Measurements from ENCODE around the gene PHLDA1.
A peak's percentile ranks its signal among the peaks of the same experiment; 100 is the strongest.

PHLDA1 gene

DNA sequence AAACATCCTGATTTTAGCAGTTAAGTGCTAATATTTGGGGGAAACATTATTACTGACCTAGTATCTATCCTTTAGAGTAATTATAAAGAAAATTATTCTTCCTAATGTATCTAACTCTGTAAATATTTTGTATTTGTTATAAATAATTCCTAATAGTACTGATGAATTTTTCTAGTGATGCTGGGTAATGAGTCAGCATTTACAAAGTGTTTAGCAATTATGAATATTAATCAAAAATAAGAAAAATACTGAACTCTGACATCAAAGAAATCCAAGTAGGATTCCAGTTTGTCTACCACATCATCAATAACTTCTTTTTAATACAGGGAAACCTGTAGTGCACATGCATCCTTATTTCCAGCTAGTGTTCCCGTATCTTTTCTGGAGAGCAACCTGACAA is 43.9 kb upstream of the PHLDA1 start:
- Histone ChIP-seq H3K23ac (ENCODE audit: low read length) (no peak overlapping the region), H2AK5ac (ENCODE audit: low read length) (no peak overlapping the region), H3K14ac (ENCODE audit: low read length) (no peak overlapping the region), H3K9ac (ENCODE audit: low read length) (no peak overlapping the region), H4K8ac (ENCODE audit: low read depth, low read length) (no peak overlapping the region), H3K4me3 (ENCODE audit: low read depth, low read length) (no peak overlapping the region), H3K27ac (ENCODE audit: low read depth, low read length) (no peak overlapping the region), H3K18ac (ENCODE audit: low read length) (no peak overlapping the region), H2AFZ (ENCODE audit: insufficient read depth, low read length, poor library complexity) (no peak overlapping the region), H2BK5ac (ENCODE audit: low read depth, low read length, poor library complexity) (no peak overlapping the region), H4K12ac (ENCODE audit: low read depth, low read length) (no peak overlapping the region), H3K4ac (ENCODE audit: low read depth, low read length) (peak overlapping the region; percentile 57), H3K9me3 (ENCODE audit: insufficient read depth, low read depth, low read length) (no peaks in the 10 kb centered on the region), H2BK120ac (ENCODE audit: insufficient read depth, low read length, poor library complexity) (no peak overlapping the region), H3K36me3 (ENCODE audit: control insufficient read depth in 1 of 2, insufficient read depth in 2 of 2, low read length in 2 of 2) (peaks cover 3 to 5% of the 10 kb centered on the region in 2 experiments), H2BK12ac (ENCODE audit: low read length) (no peak overlapping the region), H3K4me2 (ENCODE audit: low read length) (no peak overlapping the region), H3K27me3 (ENCODE audit: insufficient read depth, low read length) (no peaks in the 10 kb centered on the region), H3K4me1 (ENCODE audit: control insufficient read depth in 1 of 2, insufficient read depth in 2 of 2, low read length in 2 of 2) (no peaks in the 10 kb centered on the region), H4K91ac (ENCODE audit: low read depth, low read length) (no peak overlapping the region), H3K79me1 (ENCODE audit: low read length) (no peaks in the 10 kb centered on the region), H3K79me2 (ENCODE audit: control insufficient read depth, insufficient read depth, low read length, poor library complexity) (peaks cover 7% of the 10 kb centered on the region)
- no CpG with 5 or more reads among the region's 1 CpG for WGBS (ENCODE audit: extremely low coverage, insufficient coverage, insufficient read length)
- no peak for DNase-seq

GRCh38 chr12:76074701-76075336 is 43.2 kb upstream of the PHLDA1 start:
- Histone ChIP-seq H3K4ac (ENCODE audit: low read depth, low read length) (peak overlapping the region; percentile 98), H3K14ac (ENCODE audit: low read length) (no peak overlapping the region), H2BK5ac (ENCODE audit: low read depth, low read length, poor library complexity) (no peak overlapping the region), H3K27me3 (ENCODE audit: insufficient read depth, low read length) (no peaks in the 10 kb centered on the region), H2AK5ac (ENCODE audit: low read length) (no peak overlapping the region), H3K18ac (ENCODE audit: low read length) (no peak overlapping the region), H3K27ac (ENCODE audit: low read depth, low read length) (no peak overlapping the region), H2AFZ (ENCODE audit: insufficient read depth, low read length, poor library complexity) (no peak overlapping the region), H2BK120ac (ENCODE audit: insufficient read depth, low read length, poor library complexity) (no peak overlapping the region), H3K79me2 (ENCODE audit: control insufficient read depth, insufficient read depth, low read length, poor library complexity) (peaks cover 9% of the 10 kb centered on the region), H3K4me2 (ENCODE audit: low read length) (no peak overlapping the region), H3K79me1 (ENCODE audit: low read length) (no peaks in the 10 kb centered on the region), H3K4me1 (ENCODE audit: control insufficient read depth in 1 of 2, insufficient read depth in 2 of 2, low read length in 2 of 2) (no peaks in the 10 kb centered on the region), H3K23ac (ENCODE audit: low read length) (no peak overlapping the region), H4K8ac (ENCODE audit: low read depth, low read length) (no peak overlapping the region), H2BK12ac (ENCODE audit: low read length) (no peak overlapping the region), H3K9ac (ENCODE audit: low read length) (no peak overlapping the region), H3K9me3 (ENCODE audit: insufficient read depth, low read depth, low read length) (no peaks in the 10 kb centered on the region), H3K36me3 (ENCODE audit: control insufficient read depth in 1 of 2, insufficient read depth in 2 of 2, low read length in 2 of 2) (peaks cover 7 to 8% of the 10 kb centered on the region in 2 experiments), H4K12ac (ENCODE audit: low read depth, low read length) (no peak overlapping the region), H3K4me3 (ENCODE audit: low read depth, low read length) (no peak overlapping the region), H4K91ac (ENCODE audit: low read depth, low read length) (no peak overlapping the region)
- DNase-seq = no peak
- WGBS (ENCODE audit: extremely low coverage, insufficient coverage, insufficient read length) = no CpG with 5 or more reads among the region's 1 CpG

DNA sequence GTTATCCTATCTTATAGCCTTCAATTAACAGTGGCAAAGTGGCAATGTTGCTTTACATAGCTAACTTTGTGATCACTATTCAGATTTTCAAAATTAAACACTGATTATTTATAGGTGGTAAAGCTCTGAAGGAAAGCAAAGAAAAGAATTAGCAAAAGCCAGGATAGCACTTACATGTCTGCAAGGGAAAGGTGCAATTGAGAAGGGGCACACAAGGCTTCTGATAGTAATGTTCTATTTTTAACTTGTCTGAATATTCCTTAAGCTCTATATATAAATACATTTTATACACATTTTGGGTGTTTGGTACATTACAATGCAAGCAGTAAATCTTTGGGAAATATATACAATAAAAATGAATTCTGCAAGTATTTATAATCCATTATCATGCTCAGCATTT is 42.0 kb upstream of the PHLDA1 start:
- Histone ChIP-seq H3K27me3 (ENCODE audit: insufficient read depth, low read length) (no peaks in the 10 kb centered on the region), H3K23ac (ENCODE audit: low read length) (no peak overlapping the region), H2BK120ac (ENCODE audit: insufficient read depth, low read length, poor library complexity) (no peak overlapping the region), H2BK5ac (ENCODE audit: low read depth, low read length, poor library complexity) (no peak overlapping the region), H3K18ac (ENCODE audit: low read length) (no peak overlapping the region), H3K4me2 (ENCODE audit: low read length) (no peak overlapping the region), H3K9me3 (ENCODE audit: insufficient read depth, low read depth, low read length) (no peaks in the 10 kb centered on the region), H2BK12ac (ENCODE audit: low read length) (no peak overlapping the region), H3K36me3 (ENCODE audit: control insufficient read depth in 1 of 2, insufficient read depth in 2 of 2, low read length in 2 of 2) (peaks cover 6 to 8% of the 10 kb centered on the region in 2 experiments), H4K8ac (ENCODE audit: low read depth, low read length) (no peak overlapping the region), H4K12ac (ENCODE audit: low read depth, low read length) (no peak overlapping the region), H3K79me1 (ENCODE audit: low read length) (no peaks in the 10 kb centered on the region), H3K9ac (ENCODE audit: low read length) (no peak overlapping the region), H3K14ac (ENCODE audit: low read length) (no peak overlapping the region), H2AFZ (ENCODE audit: insufficient read depth, low read length, poor library complexity) (no peak overlapping the region), H3K4me1 (ENCODE audit: control insufficient read depth in 1 of 2, insufficient read depth in 2 of 2, low read length in 2 of 2) (no peaks in the 10 kb centered on the region), H2AK5ac (ENCODE audit: low read length) (no peak overlapping the region), H3K27ac (ENCODE audit: low read depth, low read length) (no peak overlapping the region), H3K79me2 (ENCODE audit: control insufficient read depth, insufficient read depth, low read length, poor library complexity) (peaks cover 5% of the 10 kb centered on the region), H3K4me3 (ENCODE audit: low read depth, low read length) (no peak overlapping the region), H4K91ac (ENCODE audit: low read depth, low read length) (no peak overlapping the region), H3K4ac (ENCODE audit: low read depth, low read length) (no peak overlapping the region)
- no peak for DNase-seq

DNA sequence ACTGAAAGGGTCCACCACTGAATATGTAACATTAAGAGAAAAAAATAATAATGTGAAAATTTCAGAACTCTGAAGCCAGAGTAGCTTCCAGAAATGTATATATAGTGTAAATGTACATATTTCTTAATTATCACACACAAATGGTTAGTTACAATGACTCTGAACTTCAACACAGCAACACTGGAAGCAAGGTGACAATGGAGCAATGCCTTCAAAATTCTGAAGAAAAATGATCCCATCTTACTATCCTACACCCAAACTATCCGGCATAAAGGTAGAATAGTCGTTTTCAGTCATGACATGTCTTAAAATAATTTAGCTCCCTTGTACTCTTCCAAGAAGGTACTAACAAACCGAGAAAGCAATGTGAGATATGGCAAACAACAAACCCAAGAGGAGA is 41.0 kb upstream of the PHLDA1 start:
- no peak for DNase-seq
- no peak overlapping the region for H3K18ac ChIP-seq (ENCODE audit: low read length)
- H2AK5ac ChIP-seq (ENCODE audit: low read length) = no peak overlapping the region
- no peak overlapping the region for H4K12ac ChIP-seq (ENCODE audit: low read depth, low read length)
- H3K23ac ChIP-seq (ENCODE audit: low read length) = no peak overlapping the region
- no peaks in the 10 kb centered on the region for H3K4me1 ChIP-seq (ENCODE audit: control insufficient read depth in 1 of 2, insufficient read depth in 2 of 2, low read length in 2 of 2)
- H3K4me3 ChIP-seq (ENCODE audit: low read depth, low read length) = no peak overlapping the region
- no peak overlapping the region for H3K4me2 ChIP-seq (ENCODE audit: low read length)
- peaks cover 4% of the 10 kb centered on the region for H3K79me2 ChIP-seq (ENCODE audit: control insufficient read depth, insufficient read depth, low read length, poor library complexity)
- H3K79me1 ChIP-seq (ENCODE audit: low read length) = no peaks in the 10 kb centered on the region
- no CpG with 5 or more reads among the region's 3 CpGs for WGBS (ENCODE audit: extremely low coverage, insufficient coverage, insufficient read length)
- peak overlapping the region; percentile 52 for H3K4ac ChIP-seq (ENCODE audit: low read depth, low read length)
- no peak overlapping the region for H3K9ac ChIP-seq (ENCODE audit: low read length)
- H2BK120ac ChIP-seq (ENCODE audit: insufficient read depth, low read length, poor library complexity) = no peak overlapping the region
- no peak overlapping the region for H4K91ac ChIP-seq (ENCODE audit: low read depth, low read length)
- no peak overlapping the region for H2BK12ac ChIP-seq (ENCODE audit: low read length)
- H2AFZ ChIP-seq (ENCODE audit: insufficient read depth, low read length, poor library complexity) = no peak overlapping the region
- no peaks in the 10 kb centered on the region for H3K27me3 ChIP-seq (ENCODE audit: insufficient read depth, low read length)
- peaks cover 5 to 7% of the 10 kb centered on the region in 2 experiments for H3K36me3 ChIP-seq (ENCODE audit: control insufficient read depth in 1 of 2, insufficient read depth in 2 of 2, low read length in 2 of 2)
- no peak overlapping the region for H4K8ac ChIP-seq (ENCODE audit: low read depth, low read length)
- H2BK5ac ChIP-seq (ENCODE audit: low read depth, low read length, poor library complexity) = no peak overlapping the region
- no peak overlapping the region for H3K27ac ChIP-seq (ENCODE audit: low read depth, low read length)
- H3K9me3 ChIP-seq (ENCODE audit: insufficient read depth, low read depth, low read length) = no peaks in the 10 kb centered on the region
- H3K14ac ChIP-seq (ENCODE audit: low read length) = no peak overlapping the region
